ENCODE measurements around the gene GZF1.

GZF1 gene

DNA sequence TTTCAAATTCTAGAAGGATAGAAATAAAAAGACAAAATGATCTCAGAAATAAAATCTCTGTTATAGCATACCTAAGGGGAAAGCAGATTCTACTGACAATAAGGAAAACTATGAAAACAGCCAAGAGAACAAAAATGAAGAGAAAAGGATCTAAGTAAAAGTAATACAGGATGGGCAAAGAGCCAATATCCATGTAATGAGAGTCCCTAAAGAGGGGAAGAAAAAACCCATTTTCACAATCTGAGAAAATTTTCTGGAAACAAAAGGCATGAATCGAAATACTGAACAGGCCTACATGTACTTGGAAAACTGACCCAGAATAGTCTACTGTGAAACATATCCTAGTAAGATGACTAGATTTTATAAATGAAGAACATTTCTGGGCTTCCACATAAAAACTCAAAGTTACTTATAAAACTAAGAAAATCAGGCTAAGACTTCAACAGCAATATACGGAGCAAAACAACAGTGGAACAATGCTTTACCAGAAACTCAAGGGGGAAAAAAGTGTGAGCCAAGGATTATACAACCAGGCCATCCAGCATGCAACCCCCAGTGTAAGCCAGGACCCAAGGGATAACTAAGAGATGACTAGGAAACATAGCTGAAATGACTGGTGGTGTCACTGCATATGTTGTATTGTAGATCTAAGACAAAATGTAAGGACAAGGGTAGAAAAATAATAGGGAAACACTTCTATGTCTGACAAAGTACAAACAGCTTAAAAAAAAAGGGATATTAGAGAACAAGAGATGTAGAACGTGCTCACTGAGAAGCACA lies 49.1 kb downstream of the GZF1 start:
- no peak for DNase-seq

DNA sequence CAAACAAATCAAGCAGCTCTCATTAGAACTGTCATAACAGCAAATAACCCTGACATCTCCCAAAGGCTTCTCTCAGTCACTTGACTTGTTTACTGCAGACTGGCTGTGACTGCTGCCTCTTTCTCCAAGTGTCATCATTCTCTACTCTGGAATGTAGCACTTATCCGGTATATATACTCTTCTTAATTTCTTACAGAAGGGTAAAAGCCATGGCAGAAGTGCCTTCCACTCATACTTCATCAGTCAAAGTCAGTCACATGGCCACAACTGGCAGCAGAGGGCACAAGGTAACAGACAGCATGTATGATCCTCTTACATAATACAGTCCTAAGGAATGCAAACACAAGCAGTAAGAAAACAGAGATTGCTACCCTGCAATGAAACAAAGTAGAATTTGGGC lies 50.0 kb downstream of the GZF1 start:
- DNase-seq: no peak

DNA sequence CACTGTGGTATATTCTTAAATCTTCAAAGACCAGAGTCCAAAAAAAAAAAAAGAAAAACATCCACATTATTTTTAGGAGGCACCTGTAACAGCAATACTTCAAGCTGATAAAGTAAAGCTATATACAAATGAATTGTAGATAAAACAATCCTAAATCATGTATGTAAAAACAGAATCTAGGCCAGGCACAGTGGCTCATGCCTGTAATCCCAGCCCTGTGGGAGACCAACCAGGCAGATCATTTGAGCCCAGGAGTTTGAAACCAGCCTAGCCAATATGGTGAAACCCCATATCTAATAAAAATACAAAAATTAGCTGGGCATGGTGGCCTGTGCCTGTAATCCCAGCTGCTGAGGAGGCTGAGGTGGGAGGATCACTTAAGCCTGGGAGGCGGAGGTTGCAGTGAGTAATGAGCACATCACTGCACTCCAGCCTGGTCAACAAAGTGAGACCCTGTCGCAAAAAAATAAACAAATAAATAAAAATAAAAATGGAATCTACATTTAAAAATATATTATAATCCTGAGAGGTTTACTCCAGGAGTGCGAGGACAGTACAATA lies 52.0 kb downstream of the GZF1 start:
- DNase-seq: no peak

DNA sequence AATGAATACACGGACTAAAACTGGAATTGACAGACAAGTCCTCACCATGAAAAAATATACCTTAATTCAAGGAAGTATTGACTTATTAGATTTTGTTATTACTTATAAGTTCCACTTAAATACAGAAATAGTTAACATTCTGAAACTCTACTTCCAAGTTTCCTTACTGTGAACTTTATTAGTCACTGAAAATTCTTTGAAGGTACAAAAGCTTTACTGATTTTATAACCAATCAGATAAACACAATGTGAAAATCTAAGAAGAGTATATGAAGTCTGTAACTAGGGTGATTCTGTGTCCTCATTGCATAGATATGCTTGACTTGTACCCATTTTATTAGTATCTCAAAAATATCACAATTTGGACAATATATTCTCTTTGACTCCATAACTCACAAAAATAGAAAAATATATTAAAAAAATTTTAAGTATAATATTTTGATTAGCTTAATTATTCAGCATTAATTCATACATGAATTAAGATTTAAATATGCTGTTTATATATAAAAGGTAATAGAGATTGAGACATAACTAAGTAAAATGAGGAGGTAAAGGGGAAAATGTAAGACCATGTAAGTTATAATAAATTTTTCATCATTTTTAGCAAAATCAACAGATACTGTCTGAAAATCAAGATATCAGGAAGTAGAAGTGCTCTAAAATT lies 52.7 kb downstream of the GZF1 start:
- DNase-seq: no peak

DNA sequence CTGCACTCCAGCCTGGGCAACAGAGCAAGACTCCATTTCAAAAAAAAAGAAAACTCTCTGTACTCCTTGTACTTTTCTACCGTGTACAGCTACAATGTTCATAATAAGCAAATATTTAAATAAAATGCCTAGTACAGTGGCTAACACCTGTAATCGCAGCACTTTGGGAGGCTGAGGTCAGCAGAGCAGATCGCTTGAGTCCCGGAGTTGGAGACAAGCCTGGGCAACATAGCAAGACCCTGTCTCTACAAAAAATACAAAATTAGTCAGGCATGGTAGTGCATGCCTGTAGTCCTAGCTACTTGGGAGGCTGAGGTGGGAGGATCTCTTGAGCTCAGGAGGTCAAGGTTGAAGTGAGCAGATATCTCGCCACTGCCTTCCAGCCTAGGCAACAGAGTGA lies 53.6 kb downstream of the GZF1 start:
- no peak for DNase-seq

DNA sequence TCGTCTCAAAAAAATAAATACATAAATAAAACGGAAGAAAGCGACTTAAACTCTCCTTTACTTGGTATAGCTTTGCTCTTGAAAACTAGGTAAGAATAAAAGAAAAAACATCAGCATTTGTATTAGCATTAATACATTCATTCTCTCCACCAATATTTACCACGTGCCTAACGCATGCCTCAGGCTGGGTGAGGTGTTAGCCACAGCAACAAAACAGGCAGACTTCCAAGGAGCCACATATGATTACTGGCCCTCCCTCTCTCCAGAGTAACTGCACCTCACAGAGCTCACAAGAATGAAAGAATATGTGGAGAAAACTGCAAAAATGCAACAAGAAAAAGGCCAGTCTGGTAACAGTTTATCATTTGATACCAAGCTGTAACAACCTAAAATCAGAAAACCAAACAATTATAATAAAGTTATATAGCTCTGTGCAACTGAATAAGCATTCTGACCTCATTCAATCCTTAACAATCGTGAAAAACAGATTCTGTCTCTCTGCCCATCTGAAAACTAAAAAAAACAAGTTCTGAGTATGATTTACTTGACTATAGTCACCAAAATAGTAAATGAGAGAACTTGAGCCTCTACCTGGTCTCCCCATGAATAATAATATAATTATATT lies 54.1 kb downstream of the GZF1 start:
- peak; percentile 42 for DNase-seq

DNA sequence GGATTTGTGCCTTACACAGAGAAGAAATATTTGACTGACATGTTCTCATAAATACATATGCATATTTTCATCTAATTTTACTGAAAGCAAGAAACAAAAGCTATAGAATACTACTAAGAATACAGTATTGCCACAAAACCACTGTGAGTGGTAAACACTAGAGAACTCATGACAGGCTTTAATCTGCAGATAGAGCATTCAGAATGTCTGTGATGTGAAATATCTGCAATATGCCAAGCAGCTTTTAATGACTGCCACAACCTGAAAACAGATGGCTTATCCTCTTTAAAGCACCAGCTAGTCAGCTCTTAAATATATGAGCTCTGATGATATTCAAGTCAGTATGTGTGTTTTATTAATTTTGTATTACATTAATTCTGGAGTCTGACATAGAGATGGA lies 55.9 kb downstream of the GZF1 start:
- no peak for DNase-seq

DNA sequence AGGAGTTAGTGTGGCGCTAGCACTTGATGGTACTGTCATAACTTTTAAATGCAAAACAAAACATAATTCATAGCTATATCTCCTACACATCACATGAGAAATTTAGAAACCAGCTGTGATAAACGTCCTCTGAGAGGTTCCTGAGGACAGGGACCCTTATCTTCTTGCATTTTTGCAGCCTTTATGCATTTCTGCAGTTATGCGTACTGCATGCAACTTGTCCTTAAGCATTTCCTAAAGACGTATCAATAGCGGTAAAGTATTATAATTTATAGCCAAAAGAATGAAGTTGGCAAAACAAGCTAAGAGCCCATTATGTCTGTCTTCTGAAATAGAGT lies 57.6 kb downstream of the GZF1 start:
- no peak for DNase-seq

DNA sequence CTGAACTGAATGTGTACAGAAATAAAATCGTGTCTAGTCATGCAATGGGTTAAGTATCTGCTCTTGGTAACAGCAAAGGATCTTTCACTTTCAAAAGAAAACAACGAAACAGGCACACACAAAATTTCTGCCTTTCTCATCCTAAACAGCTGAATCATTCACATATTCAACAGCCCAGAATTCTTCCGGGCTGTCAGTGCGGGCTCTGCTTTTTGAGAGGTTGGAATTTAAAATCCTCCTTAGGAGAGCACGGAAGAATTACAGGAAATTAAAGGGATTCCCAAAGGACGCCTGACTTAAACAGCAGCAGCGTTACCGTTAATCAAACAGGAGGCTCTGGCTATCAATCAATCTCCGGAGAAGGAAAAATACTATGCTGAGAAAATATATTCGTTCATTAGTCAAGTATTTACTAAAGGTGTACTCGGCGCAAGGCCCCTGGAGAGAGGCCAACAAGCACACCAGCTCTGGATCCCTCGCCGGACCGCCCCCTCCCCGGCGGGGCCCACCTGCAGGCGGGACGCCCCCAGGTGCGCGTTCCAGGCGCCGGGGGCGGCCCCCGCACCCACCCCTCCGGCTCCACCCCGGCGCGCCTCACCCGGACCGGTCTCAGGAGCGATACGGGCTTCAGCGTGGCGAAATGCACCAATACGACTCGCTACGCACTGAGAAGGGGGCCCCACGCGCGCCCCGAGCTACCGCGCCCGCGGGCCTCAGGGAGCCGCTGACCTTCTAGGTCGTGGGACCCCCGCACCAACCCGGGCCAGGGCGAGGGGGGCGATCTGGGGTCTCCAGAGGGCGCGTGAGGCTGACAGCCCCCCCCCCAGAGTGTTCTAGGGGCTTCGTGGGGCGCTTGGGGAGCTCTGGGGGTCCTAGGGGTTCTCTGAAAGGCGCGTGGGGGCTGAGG lies 58.3 kb downstream of the GZF1 start:
- DNase-seq: peak; percentile 51

DNA sequence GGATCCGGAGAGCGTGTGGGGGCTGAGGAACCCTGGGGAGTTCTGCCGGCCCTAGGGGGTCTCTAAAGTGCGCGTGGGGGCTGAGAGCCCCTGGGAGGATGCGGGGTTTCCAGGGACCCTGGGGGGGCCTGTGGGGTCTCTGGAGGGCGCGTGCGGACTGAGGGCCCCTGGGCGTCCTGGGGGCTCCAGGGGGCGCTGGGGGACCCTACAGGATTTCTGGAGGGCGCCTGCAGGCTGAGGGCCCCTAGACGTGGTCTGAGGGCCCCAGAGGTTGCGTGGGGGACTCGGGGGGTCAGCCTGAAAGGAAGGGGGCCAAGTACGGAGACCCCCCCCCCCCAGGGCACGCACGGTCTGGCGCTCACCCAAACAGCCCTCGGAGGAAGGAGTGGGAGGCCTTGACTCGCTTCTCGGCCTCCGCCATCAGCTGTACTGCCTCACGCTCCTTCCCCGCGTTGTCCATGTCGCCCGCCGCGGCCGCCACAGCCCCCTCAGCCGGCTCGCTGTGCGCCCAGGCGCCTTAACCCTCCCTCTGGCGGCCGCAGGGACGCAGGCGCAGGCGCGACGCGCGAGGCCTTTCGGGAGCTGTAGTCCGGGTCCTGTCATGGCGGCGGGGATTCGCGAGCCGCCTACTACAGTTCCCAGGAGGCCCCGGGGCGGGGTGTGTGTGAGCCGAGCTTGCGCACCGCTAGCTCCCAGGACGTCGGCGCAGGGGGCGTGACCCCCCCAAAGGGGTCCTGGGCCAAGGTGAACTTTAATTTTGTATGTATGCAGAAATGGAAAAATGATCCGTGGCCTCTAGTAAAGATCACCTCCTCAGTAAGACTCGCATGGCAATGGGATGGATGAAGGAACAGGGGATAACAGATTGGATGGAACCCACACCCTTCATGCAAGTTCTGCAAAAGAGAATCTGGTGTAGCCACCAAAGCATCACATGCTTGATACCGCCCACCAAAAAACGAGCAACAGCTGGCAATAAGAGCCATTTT lies 59.3 kb downstream of the GZF1 start, which contains the start of gene NAPB:
Gene NAPB, minus strand, starts transcription at position 546 of the 989 bp plus-strand sequence. Its CDS starts 86 bp downstream, at position 460.
- peak; percentile 94 for DNase-seq

All from CD4-positive, alpha-beta T cell treated with Interleukin-10 for 1 hour (primary cell).